Muscle of arm (tissue), 12 donors: Measurements from ENCODE around the gene CACNA1I. TPM values are rescaled to one million over a fixed set of nuclear protein-coding genes. Genes with fewer than 3 reads are reported as not detected.

ENCODE experiments used
- DNase-seq: peaks from one replicate; pipeline ENCODE4 v3.0.0-alpha.2; 2013
- polyA plus RNA-seq, 12 donors: library from polyadenylated mRNA; unstranded; fragments of 120-200 nt; gene quantifications; one replicate each; pipeline ENCODE4 v1.2.1, GENCODE V29; 2013; ENCODE audit not compliant: insufficient read length in 12 of 12

The CACNA1I gene
- polyA plus RNA-seq, 12 donors: 0.03 to 0.40 (median 0.13) TPM; not detected in 2

DNA sequence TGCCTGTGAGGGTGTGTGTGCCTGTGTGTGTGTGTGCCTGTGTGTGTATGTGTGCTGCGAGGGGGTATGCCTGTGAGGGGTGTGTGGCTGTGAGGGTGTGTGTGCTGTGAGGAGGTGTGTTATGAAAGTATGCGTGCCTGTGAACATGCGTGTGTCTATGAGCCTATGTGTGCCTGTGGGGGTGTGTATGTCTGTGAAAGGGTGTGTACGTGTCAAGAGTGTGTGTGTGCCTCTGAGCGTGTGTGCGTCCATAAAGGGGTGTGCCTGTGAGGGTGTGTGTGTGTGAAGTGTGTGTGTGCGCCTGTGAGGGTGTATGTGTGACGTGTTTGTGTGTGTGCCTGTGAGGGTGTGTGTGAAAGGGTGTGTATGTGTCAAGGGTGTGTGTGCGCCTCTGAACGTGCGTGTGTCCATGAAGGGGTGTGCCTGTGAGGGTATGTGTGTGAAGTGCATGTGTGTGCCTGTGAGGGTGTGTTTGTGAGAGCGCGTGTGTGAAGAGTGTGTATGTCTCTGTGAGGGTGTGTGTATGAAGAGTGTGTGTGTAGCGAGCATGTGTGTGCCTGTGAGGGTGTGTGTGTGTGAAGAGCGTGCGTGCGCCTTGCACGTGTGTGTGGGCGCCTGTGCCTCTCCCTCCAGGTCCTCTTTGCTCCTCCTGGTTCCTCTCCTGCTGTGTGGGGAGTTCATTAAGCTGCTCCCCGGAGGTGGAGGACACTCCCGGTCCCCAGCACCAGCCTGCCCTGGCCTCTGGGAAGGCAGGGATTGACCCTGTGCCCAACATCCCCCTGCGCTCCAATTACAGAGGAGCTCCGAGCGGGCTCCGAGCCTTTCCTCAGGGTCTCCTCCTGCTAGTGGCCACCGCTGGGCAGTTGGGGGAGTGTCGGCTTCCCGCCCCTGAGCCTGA lies 53.3 kb downstream of the CACNA1I start:
- DNase-seq: no peak

GRCh38 chr22:39624501-39624821 lies 53.9 kb downstream of the CACNA1I start:
- no peak for DNase-seq

GRCh38 chr22:39625569-39626537 lies 55.3 kb downstream of the CACNA1I start:
- no peak for DNase-seq

- DNase-seq: no peak
Observed at GRCh38 chr22:39627208-39627607, 56.7 kb downstream of the CACNA1I start.

- no peak for DNase-seq
Observed at GRCh38 chr22:39627865-39628562, 57.5 kb downstream of the CACNA1I start.

- DNase-seq: no peak
Observed at GRCh38 chr22:39628563-39629080, 58.1 kb downstream of the CACNA1I start.

DNA sequence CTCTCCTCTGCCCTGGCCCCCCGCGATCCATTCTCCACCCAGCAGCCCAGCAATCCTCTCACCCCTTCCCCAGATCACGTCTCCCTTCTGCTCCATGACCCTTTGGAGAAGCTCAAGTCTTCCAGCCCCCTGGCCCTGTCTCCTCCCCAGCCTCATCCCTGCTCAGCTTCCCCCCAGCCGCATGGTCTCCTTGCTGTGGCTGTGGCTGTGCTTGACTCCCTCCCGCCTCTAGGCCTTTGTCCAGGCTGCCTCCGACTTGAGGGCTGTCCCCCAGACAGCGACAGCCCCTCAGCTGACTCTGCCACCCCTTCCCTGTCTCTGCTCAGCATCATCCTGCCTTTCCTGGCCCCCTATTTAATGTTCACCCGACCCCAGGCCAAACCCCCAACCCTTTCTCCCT lies 59.3 kb downstream of the CACNA1I start:
- no peak for DNase-seq

DNA sequence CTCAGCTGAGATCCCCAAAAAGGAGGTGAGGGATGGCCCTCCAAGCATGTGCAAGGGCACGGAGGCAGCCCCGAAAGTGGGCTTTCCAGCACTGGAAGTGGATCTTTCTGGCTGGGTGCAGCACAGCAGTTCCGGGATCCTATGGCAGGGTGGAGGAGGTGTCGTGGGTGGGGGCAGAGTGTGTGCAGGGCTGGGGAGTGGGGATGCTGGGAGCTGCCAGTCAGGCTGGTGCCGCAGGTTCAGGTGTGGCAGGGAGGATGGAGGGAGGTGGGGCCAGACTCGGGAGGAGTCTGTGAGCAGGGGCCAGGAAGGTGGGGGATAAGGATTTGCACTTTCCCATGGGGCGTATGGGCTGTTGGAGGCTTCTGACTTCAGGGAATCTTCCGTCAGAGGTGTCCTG lies 60.2 kb downstream of the CACNA1I start:
- no peak for DNase-seq

DNA sequence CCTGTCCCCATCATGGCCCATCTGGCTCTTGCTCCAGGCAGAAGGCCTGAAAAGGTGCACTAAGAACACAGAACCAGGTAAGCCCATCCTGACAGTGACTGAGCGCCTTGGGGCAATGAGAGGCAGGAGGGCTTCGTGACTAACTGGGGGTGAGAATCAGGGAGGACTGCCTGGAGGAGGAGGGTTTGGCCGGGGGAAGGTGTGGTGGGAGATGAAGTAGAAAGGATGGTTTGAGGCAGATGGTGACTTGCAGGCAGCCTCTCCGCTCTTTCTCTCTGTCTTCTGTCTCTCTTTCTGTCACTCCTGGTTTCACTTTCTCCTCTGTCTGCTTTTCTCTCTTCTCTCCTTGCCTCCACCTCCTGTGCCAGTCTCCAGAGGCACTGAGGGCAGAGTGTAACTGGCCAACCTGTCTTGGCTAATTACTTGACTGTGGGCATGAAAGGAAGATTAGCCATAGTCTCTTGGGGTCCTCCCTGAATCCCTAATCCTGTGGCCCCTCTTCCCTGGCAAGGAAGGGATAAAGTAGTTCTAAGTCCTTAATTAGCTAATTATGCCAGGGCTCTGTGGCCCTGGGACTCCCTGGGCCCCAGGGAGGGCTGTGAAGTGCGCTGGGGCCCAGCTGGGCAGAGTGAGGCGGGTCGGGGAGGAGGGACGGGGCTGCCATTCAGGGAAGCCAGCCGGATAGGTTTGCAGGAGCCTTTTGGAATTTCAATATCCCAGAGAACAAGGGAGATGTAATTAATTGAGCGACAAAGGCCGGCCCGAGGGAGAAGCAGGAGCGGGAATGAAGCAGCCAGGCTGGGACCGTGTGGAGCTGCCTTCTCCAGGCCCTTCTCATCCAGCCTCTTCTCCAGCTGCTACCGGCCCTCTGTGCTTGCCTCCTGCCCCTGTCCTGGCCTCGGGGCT lies 61.1 kb downstream of the CACNA1I start:
- DNase-seq: no peak

- no peak for DNase-seq
Observed at GRCh38 chr22:39634530-39635405, 64.2 kb downstream of the CACNA1I start.

DNA sequence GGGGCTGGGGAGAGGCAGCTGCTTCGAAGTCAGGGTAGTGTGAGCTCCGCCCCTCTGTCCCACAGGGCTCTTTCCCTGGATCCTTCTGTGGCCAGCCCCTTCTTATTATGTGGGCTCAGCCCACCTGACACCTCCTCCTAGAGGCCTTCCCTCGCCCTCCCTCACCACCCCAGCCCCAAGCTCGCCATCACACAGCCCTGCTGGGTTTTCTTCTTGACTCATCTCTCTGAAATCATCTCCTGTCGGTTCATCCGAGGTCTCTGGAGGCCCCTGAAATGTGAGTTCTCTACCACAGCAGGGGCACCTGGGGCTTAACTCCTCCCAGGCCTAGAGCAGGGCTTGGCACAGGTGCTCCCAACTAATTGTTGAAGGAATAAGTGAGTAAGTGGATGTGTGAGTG lies 65.2 kb downstream of the CACNA1I start:
- DNase-seq: no peak

- DNase-seq: no peak
Observed at GRCh38 chr22:39638958-39639357, 68.4 kb downstream of the CACNA1I start.

DNA sequence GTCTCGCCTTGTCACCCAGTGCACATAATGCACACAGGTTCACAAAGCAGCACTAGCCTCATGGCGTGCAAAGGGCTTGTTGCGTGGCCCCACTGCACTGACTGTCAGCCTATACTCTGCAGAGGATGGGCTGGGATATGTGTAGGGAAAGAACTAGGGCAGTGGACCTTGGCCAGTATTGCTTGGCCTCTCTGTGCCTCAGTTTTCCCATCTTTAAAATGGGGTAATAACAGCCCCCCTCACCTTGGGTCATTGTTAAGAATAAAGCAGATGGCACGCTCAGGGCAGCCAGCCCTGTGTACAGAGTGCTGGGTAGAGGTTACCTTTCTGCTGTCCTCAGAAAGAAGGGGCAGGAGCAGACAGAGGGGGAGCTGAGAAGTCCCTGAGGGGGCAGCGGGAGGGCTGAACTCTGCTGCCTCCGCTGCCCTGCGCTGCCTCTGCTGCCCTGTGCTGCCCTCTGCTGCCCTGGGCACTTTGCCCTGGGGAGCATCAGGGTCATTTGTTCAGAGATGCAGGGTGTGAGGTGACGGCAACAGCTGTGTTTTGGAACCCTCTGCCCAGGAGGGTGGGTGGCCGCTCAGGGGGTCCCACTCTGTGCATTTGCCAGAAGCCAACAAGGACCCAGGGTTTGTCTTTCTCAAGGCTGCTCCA lies 71.2 kb downstream of the CACNA1I start:
- DNase-seq: no peak

DNA sequence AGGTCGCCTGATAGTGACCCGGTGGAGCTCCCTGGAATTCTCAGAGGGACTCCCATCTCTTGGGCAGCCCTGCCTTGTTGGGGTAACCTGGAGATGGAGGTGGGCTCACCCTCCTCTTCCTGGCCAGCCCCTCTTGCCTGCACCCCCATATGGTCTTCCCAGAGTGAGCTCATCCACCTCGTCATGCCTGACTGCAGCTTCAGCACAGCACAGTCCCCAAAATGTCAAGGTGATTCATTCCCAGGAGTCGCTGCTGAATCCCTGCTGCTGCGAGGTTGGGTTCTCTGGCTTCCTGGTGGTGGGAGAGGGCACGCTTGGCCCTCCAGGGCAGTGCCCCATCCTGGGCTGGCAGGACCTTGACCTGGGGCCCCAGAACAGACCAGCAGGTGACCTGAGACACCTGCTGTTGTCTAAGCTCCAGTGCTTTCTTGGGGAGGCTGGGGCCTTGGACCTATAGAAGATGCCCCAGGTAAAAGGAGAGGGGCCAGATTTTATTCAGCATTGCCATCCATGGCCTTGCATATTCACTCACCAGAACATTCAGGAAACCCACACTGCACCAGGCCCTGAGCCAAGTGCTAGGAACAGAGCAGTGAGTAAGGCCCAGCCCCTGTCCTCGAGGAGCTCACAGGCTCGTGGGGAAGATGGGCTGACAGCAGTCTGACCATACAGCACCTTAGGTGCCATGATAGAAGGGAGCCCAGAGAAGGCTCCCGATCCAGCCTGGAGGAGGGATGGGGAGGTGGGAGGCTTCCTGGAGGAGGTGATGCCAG lies 72.9 kb downstream of the CACNA1I start:
- DNase-seq: no peak

- no peak for DNase-seq
Observed at GRCh38 chr22:39645532-39645931, 75.0 kb downstream of the CACNA1I start.

GRCh38 chr22:39646398-39647063 lies 76.0 kb downstream of the CACNA1I start:
- no peak for DNase-seq

GRCh38 chr22:39647836-39648629 lies 77.5 kb downstream of the CACNA1I start:
- DNase-seq: no peak
